CD8-positive, alpha-beta memory T cell (primary cell): ENCODE data around the gene TSHZ3. TPM values are rescaled to one million over a fixed set of nuclear protein-coding genes. Genes with fewer than 3 reads are reported as not detected.

ENCODE experiments used
- CTCF ChIA-PET: fragments of 350-600 bp; sonication (Branson Sonifier 250); formaldehyde crosslinking; loops from one replicate; lab custom pipeline; 2021; ENCODE audit warnings: antibody characterized with exemption; lab: Charles Lee
- POLR2A ChIA-PET: fragments of 350-600 bp; sonication (Branson Sonifier 250); formaldehyde crosslinking; loops from one replicate; lab custom pipeline; 2021; ENCODE audit warnings: antibody characterized with exemption; lab: Charles Lee
- DNase-seq, 5 donors: peaks; one replicate each; pipeline versions ENCODE4 v3.0.0 to v3.0.0-alpha.2; 2020 to 2022; ENCODE audit warnings: mixed read lengths in 1 of 5
- H3K27ac ChIP-seq: one replicate; pipeline ENCODE4 v1.7.0; 2013; ENCODE audit warnings: low read depth, mild to moderate bottlenecking, low read length, moderate library complexity
- H3K27me3 ChIP-seq: 2 replicates; pipeline ENCODE4 v1.7.0; 2013; ENCODE audit warnings: low read length, mild to moderate bottlenecking; ENCODE audit not compliant: insufficient read depth, poor library complexity, severe bottlenecking
- H3K36me3 ChIP-seq: 2 replicates; pipeline ENCODE4 v1.7.0; 2013; ENCODE audit warnings: mild to moderate bottlenecking, low read length, moderate library complexity; ENCODE audit not compliant: insufficient read depth
- H3K4me1 ChIP-seq: 2 replicates; pipeline ENCODE4 v1.7.0; 2013; ENCODE audit warnings: mild to moderate bottlenecking, low read length, moderate library complexity; ENCODE audit not compliant: insufficient read depth
- H3K4me3 ChIP-seq: 2 replicates; pipeline ENCODE4 v1.7.0; 2013; ENCODE audit warnings: mild to moderate bottlenecking, low read length
- H3K9me3 ChIP-seq: 2 replicates; pipeline ENCODE4 v1.7.0; 2013; ENCODE audit warnings: mild to moderate bottlenecking, low read length
- H3K27ac Mint-ChIP-seq, 8 donors: one replicate each; pipeline ENCODE4 v1.8.0; 2020 to 2021; ENCODE audit warnings: mixed read lengths in 8 of 8, mild to moderate bottlenecking in 6 of 8, inconsistent platforms in 3 of 8, moderate library complexity in 3 of 8
- H3K27me3 Mint-ChIP-seq, 2 donors: one replicate each; pipeline ENCODE4 v1.8.0; 2020 to 2021; ENCODE audit warnings: mixed read lengths in 2 of 2, mild to moderate bottlenecking in 1 of 2, moderate library complexity in 1 of 2
- H3K36me3 Mint-ChIP-seq, 3 donors: one replicate each; pipeline ENCODE4 v1.8.0; 2020 to 2021; ENCODE audit warnings: mixed read lengths in 3 of 3, inconsistent platforms in 1 of 3, mild to moderate bottlenecking in 1 of 3
- H3K4me1 Mint-ChIP-seq, 3 donors: one replicate each; pipeline ENCODE4 v1.8.0; 2020 to 2021; ENCODE audit warnings: mixed read lengths in 3 of 3, inconsistent platforms in 1 of 3, mild to moderate bottlenecking in 1 of 3
- H3K4me3 Mint-ChIP-seq, 7 donors: one replicate each; pipeline ENCODE4 v1.8.0; 2020 to 2021; ENCODE audit warnings: mixed read lengths in 7 of 7, mild to moderate bottlenecking in 6 of 7, moderate library complexity in 4 of 7, inconsistent platforms in 2 of 7
- H3K9me3 Mint-ChIP-seq, 5 donors: one replicate each; pipeline ENCODE4 v1.8.0; 2020 to 2022; ENCODE audit warnings: mixed read lengths in 5 of 5, mild to moderate bottlenecking in 3 of 5, moderate library complexity in 2 of 5, inconsistent platforms in 1 of 5
- polyA plus RNA-seq: library from polyadenylated mRNA; unstranded; fragments of 300-500 nt; fragmentation: Illumina TruSeq; gene quantifications from one replicate; pipeline ENCODE4 v1.2.3, GENCODE V29; 2021
- total RNA-seq, 2 experiments: library from RNA; stranded (reverse); gene quantifications; one replicate each; pipeline ENCODE4 v1.2.3, GENCODE V29; 2021

Gene TSHZ3
- total and polyA plus RNA-seq, 3 experiments from 2014 or later = 0.35 to 1.1 (median 0.38) TPM

GRCh38 chr19:31275068-31275334 is 74.2 kb downstream of the TSHZ3 start:
- Histone ChIP-seq H3K36me3 (no peaks in the 10 kb centered on the region), H3K27ac (no peak overlapping the region), H3K27me3 (no peaks in the 10 kb centered on the region), H3K9me3 (no peaks in the 10 kb centered on the region), H3K4me3 (no peak overlapping the region), H3K4me1 (no peaks in the 10 kb centered on the region)
- no peak overlapping the region for H3K4me3 Mint-ChIP-seq
- H3K27ac Mint-ChIP-seq = no peak overlapping the region
- ChIA-PET CTCF (no interaction called here), POLR2A (no interaction called here)
- H3K27me3 Mint-ChIP-seq = peaks cover 0 to 2% of the 10 kb centered on the region in 2 donors
- no peaks in the 10 kb centered on the region for H3K36me3 Mint-ChIP-seq
- no peaks in the 10 kb centered on the region for H3K4me1 Mint-ChIP-seq
- no peaks in the 10 kb centered on the region for H3K9me3 Mint-ChIP-seq
- no peak for DNase-seq

- Histone ChIP-seq H3K9me3 (no peaks in the 10 kb centered on the region), H3K27ac (no peak overlapping the region), H3K4me1 (no peaks in the 10 kb centered on the region), H3K27me3 (no peaks in the 10 kb centered on the region), H3K36me3 (no peaks in the 10 kb centered on the region), H3K4me3 (no peak overlapping the region)
- Mint-ChIP-seq H3K27ac (no peak overlapping the region), H3K36me3 (no peaks in the 10 kb centered on the region), H3K4me3 (no peak overlapping the region), H3K27me3 (peaks cover 0 to 2% of the 10 kb centered on the region in 2 donors), H3K4me1 (no peaks in the 10 kb centered on the region), H3K9me3 (no peaks in the 10 kb centered on the region)
- DNase-seq = no peak
- POLR2A ChIA-PET = no interaction called here
- CTCF ChIA-PET = no interaction called here
These were observed 74.8 kb downstream of the TSHZ3 start for GRCh38 chr19:31274251-31275067.

- Mint-ChIP-seq H3K27me3 (peaks cover 0 to 2% of the 10 kb centered on the region in 2 donors), H3K27ac (no peak overlapping the region), H3K4me3 (no peak overlapping the region), H3K4me1 (no peaks in the 10 kb centered on the region), H3K9me3 (no peaks in the 10 kb centered on the region), H3K36me3 (no peaks in the 10 kb centered on the region)
- H3K4me3 ChIP-seq = no peak overlapping the region
- ChIA-PET CTCF (no interaction called here), POLR2A (interaction anchor here (0.7 kb wide), 1 partner anchor 69 kb away, joined by 3 read pairs; no protein-coding TSS in a partner anchor)
- no peaks in the 10 kb centered on the region for H3K9me3 ChIP-seq
- H3K27me3 ChIP-seq = no peaks in the 10 kb centered on the region
- no peaks in the 10 kb centered on the region for H3K36me3 ChIP-seq
- no peak for DNase-seq
- no peaks in the 10 kb centered on the region for H3K4me1 ChIP-seq
- H3K27ac ChIP-seq = no peak overlapping the region
These were observed 76.6 kb downstream of the TSHZ3 start for GRCh38 chr19:31272583-31273106.

GRCh38 chr19:31271306-31271911 is 77.8 kb downstream of the TSHZ3 start:
- POLR2A ChIA-PET = no interaction called here
- CTCF ChIA-PET = no interaction called here
- H3K36me3 ChIP-seq = no peaks in the 10 kb centered on the region
- H3K4me1 ChIP-seq = no peaks in the 10 kb centered on the region
- Mint-ChIP-seq H3K27me3 (no peaks in the 10 kb centered on the region), H3K36me3 (no peaks in the 10 kb centered on the region), H3K9me3 (no peaks in the 10 kb centered on the region), H3K27ac (peak overlapping the region in 1 of 8 donors; percentile 2), H3K4me1 (no peaks in the 10 kb centered on the region), H3K4me3 (no peak overlapping the region)
- H3K27ac ChIP-seq = no peak overlapping the region
- H3K27me3 ChIP-seq = no peaks in the 10 kb centered on the region
- H3K4me3 ChIP-seq = no peak overlapping the region
- DNase-seq = no peak
- no peaks in the 10 kb centered on the region for H3K9me3 ChIP-seq

- H3K4me1 ChIP-seq = no peaks in the 10 kb centered on the region
- ChIA-PET CTCF (no interaction called here), POLR2A (no interaction called here)
- Mint-ChIP-seq H3K4me3 (no peak overlapping the region), H3K36me3 (no peaks in the 10 kb centered on the region), H3K4me1 (no peaks in the 10 kb centered on the region), H3K9me3 (no peaks in the 10 kb centered on the region), H3K27ac (no peak overlapping the region), H3K27me3 (no peaks in the 10 kb centered on the region)
- H3K27me3 ChIP-seq = no peaks in the 10 kb centered on the region
- no peak for DNase-seq
- no peak overlapping the region for H3K4me3 ChIP-seq
- no peaks in the 10 kb centered on the region for H3K9me3 ChIP-seq
- no peak overlapping the region for H3K27ac ChIP-seq
- H3K36me3 ChIP-seq = no peaks in the 10 kb centered on the region
These were observed 78.3 kb downstream of the TSHZ3 start for GRCh38 chr19:31270897-31271296.

- no peaks in the 10 kb centered on the region for H3K9me3 Mint-ChIP-seq
- no peaks in the 10 kb centered on the region for H3K9me3 ChIP-seq
- no peak for DNase-seq
- H3K4me1 Mint-ChIP-seq = no peaks in the 10 kb centered on the region
- CTCF ChIA-PET = no interaction called here
- no peaks in the 10 kb centered on the region for H3K27me3 ChIP-seq
- H3K4me1 ChIP-seq = no peaks in the 10 kb centered on the region
- POLR2A ChIA-PET = no interaction called here
- H3K27ac ChIP-seq = no peak overlapping the region
- no peaks in the 10 kb centered on the region for H3K36me3 ChIP-seq
- H3K4me3 ChIP-seq = no peak overlapping the region
- H3K27ac Mint-ChIP-seq = no peak overlapping the region
- H3K27me3 Mint-ChIP-seq = peaks cover 0 to under 1% of the 10 kb centered on the region in 2 donors
- H3K4me3 Mint-ChIP-seq = no peak overlapping the region
- no peaks in the 10 kb centered on the region for H3K36me3 Mint-ChIP-seq
These were observed 79.7 kb downstream of the TSHZ3 start for GRCh38 chr19:31269425-31270127.

GRCh38 chr19:31268751-31269383 is 80.4 kb downstream of the TSHZ3 start:
- H3K27ac Mint-ChIP-seq = no peak overlapping the region
- Histone ChIP-seq H3K27ac (no peak overlapping the region), H3K4me3 (no peak overlapping the region), H3K4me1 (no peaks in the 10 kb centered on the region), H3K36me3 (no peaks in the 10 kb centered on the region), H3K27me3 (no peaks in the 10 kb centered on the region), H3K9me3 (no peaks in the 10 kb centered on the region)
- no peak for DNase-seq
- ChIA-PET POLR2A (no interaction called here), CTCF (no interaction called here)
- H3K4me1 Mint-ChIP-seq = no peaks in the 10 kb centered on the region
- H3K27me3 Mint-ChIP-seq = peaks cover 1 to 5% of the 10 kb centered on the region in 2 donors
- H3K36me3 Mint-ChIP-seq = no peaks in the 10 kb centered on the region
- no peaks in the 10 kb centered on the region for H3K9me3 Mint-ChIP-seq
- no peak overlapping the region for H3K4me3 Mint-ChIP-seq

- Mint-ChIP-seq H3K9me3 (no peaks in the 10 kb centered on the region), H3K27ac (no peak overlapping the region), H3K36me3 (no peaks in the 10 kb centered on the region), H3K4me1 (peaks cover 0 to 6% (median 2%) of the 10 kb centered on the region in 3 donors), H3K4me3 (no peak overlapping the region), H3K27me3 (peaks cover 1 to 17% of the 10 kb centered on the region in 2 donors)
- no peaks in the 10 kb centered on the region for H3K9me3 ChIP-seq
- H3K27me3 ChIP-seq = no peaks in the 10 kb centered on the region
- DNase-seq = no peak
- H3K4me3 ChIP-seq = no peak overlapping the region
- CTCF ChIA-PET = no interaction called here
- POLR2A ChIA-PET = no interaction called here
- H3K4me1 ChIP-seq = no peaks in the 10 kb centered on the region
- H3K36me3 ChIP-seq = no peaks in the 10 kb centered on the region
- no peak overlapping the region for H3K27ac ChIP-seq
These were observed 82.5 kb downstream of the TSHZ3 start for GRCh38 chr19:31266731-31267130.
